Right lung (tissue), 10 donors: ENCODE data around the gene CACNB1. TPM values are rescaled to one million over a fixed set of nuclear protein-coding genes. Genes with fewer than 3 reads are reported as not detected.
A peak's percentile ranks its signal among the peaks of the same experiment; 100 is the strongest.

Source experiments
- DNase-seq, 2 donors: peaks; one replicate each; pipeline ENCODE4 v3.0.0-alpha.2; 2013
- long read RNA-seq, 8 donors: transcript quantifications; one replicate each; lab custom pipeline, GENCODE V29; 2026
- polyA plus RNA-seq, 5 donors: library from polyadenylated mRNA; unstranded; fragments of 120-200 nt; gene quantifications; one replicate each; pipeline versions ENCODE4 v1.2.1 to v1.2.3, GENCODE V29; 2013; ENCODE audit warnings: inconsistent platforms in 1 of 5, low replicate concordance in 1 of 5; ENCODE audit not compliant: insufficient read length in 5 of 5, insufficient read depth in 1 of 5

The CACNB1 gene
- polyA plus RNA-seq: 10 to 100 TPM; 10.2 to 23.0 (median 13.5) TPM
- long read RNA-seq, donor 1, partial matches to known transcripts: 4,811 of 7,478 reads
- long read RNA-seq, donor 1, other reads (novel, unspliced or antisense): 2,667 of 7,478 reads
- long read RNA-seq, donor 2: 0 reads
- long read RNA-seq, donor 3: 0 reads
- long read RNA-seq, donor 4, partial matches to known transcripts: 0 of 1 reads
- long read RNA-seq, donor 4, other reads (novel, unspliced or antisense): 0 of 1 reads
- long read RNA-seq, donor 5, partial matches to known transcripts: 4,501 of 7,332 reads
- long read RNA-seq, donor 5, other reads (novel, unspliced or antisense): 2,831 of 7,332 reads
- long read RNA-seq, donor 6, partial matches to known transcripts: 0 of 6 reads
- long read RNA-seq, donor 6, other reads (novel, unspliced or antisense): 5 of 6 reads
- long read RNA-seq, donor 7, partial matches to known transcripts: 3,908 of 5,418 reads
- long read RNA-seq, donor 7, other reads (novel, unspliced or antisense): 1,510 of 5,418 reads
- long read RNA-seq, donor 8, partial matches to known transcripts: 1,380 of 2,141 reads
- long read RNA-seq, donor 8, other reads (novel, unspliced or antisense): 760 of 2,141 reads

DNA sequence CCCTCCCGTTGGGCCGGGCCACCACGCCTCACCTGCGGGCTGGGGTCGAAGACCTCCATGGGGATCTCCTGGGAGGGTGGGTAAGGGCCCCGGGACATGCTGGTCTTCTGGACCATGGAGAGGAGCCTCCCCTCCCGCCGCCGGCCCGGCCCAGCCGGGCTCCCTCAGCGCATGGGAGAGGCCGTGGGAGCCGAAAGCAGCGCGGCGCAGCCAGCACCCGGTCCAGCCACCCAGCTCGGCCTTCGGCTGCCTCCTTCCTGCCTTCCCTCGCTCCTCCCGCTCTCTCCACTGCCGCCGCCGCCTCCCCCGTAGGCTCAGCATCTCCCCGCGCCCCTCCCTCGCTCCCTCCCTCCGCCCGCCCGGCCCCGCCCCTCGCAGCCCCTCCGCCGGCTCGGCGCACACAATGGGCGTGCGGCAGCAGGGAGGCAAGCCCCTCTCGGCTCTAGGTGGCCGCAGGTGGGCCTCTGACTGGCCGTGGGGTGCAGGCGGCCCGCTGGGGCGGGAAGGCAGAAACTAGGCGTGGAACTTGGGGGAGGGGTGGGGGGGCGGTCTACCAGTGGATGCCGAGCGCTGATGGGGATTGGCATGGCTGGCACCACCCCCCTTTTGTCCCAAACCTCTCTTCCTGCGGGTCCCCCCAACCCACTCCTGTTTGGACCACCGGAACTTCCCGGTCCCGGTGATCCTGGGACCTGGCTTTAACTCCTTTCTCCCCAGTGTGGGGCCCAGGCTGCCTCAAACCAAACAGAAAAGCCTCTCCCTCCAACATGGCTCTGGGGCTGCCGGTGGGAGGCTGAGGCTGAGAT, at the start of gene CACNB1:
CACNB1 (minus strand) TSS at position 290 of the 806 bp plus-strand sequence; CDS start at position 116, 174 bp downstream.
- DNase-seq: peak; percentile 72 to 75

DNA sequence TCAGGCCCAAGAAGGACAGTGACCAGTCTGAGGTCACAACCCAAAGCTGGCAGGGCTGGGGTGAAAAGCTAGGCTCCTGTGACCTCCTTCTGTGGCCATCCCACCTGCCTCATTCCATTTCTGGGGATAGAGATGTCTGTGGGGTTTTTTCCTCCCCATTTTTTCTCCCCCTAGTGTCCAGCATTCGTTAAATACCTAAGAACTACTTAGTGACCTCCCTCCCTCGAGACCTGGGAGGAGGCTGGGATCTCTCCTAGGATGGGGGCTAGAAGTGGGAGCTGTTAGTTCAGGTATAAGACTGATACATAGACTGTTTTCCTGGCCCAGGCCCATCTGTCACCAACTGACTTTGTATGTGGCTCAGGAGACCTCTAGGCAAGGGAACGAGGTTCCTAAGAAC, 48.8 kb upstream of the CACNB1 start:
- DNase-seq: no peak

DNA sequence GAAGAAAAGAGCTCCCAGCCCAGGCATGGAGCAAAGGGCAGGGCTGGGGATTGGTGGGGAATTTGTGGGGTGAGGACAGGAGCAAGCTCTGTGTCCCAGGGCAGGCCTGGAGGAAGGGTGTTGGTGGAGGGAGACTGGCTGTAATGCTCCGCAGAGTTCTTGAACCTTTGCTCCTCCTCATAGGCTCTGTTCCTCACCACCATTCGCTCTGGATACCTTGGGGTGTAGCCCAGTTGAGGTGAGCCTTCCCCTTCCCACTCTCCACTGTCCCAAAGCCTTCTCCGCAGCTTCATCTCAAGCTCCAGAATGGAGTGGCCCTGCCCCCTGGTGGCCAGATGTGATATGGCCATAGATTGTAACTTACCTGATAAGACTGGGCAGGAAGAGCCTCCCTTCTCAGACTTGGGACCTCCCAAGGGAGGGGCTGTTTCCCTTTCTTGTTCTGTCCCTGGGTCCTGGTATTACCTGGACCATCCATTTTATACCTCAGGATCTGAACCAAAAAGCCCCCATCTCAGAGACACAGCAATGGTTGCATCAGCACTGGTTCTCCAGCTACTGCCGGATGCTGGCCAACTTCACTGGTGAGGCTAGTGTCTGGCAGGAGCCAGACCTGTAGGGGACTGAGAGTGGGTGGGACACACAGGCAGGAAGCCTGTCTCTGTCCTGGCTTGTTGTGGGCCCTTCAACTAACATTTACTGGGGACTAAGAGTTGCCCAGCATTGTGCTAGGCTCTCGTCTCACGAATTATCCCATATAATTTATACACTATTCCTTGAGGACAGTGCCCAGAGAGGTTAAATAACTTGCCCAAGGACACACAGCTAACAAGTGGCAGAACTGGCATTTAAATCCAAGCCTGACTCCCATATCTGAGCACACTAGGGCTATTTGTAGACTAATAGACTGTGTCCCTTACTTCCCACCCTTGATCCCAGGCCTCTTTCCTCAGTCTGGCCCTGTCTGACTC, 47.4 kb upstream of the CACNB1 start:
- DNase-seq: peak; percentile 65 to 77

DNA sequence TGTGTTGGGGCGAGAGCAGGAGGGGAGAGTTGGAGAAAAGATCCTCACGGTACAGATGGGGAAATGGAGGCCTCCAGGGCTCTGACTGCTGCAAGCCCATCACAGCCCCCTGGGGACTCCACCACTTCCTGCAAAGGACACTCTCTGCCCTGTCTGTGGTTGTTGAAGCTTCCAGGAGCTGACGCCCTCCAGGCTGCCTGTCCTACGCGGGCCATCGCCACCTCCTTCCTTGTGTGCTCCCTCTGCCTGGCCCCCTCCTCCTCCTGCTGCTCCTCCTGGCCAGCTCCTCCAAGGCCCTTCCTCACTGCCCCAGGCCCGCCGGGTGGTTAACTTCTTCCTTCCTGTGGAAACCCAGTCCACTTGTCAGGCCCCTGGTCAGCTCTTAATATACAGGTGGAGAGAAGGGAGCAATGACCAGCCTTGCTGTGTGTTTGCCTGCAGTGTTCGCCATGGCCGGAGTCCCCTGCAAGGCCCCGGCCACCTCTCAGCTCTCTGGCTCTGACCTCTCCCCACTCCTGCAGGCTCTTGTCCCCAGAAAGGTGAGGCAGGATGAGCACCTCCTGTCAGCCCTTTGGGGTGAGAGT, 46.6 kb upstream of the CACNB1 start:
- no peak for DNase-seq

DNA sequence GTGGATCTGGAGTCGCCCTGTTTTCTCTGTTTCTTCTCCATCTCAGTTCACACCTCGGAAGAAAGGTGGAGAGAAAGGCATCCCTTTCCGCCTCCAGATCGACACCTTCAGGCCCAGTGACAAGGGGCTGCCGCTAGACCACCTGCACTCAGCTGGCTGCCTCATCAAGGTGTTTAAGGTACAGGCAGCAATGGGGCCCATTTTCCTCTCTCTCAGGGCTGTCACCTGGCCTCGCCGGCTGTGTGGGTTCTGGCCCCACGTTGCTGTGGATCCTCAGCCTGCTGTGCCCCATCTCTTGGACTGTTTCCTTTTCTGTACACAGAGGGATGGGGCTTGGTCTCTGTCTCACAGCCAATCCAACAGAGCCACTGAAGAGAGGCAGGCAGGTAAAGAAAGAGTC, 45.7 kb upstream of the CACNB1 start:
- DNase-seq: no peak

DNA sequence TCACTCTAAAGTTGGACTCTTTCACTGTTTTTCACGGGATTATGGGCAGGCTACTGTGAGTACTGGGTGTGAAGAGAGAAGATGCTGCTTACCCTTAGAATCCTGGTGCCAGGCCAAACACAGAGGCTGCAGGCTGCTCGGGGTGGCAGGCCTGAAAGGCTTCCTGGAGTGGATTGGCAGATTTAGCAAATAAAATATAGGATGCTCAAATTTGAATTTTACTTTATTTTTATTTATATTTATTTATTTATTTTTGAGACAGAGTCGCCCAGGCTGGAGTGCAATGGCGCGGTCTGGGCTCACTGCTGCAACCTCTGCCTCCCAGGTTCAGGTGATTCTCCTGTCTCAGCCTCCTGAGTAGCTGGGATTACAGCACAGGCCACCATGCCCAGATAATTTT, 43.2 kb upstream of the CACNB1 start:
- no peak for DNase-seq

DNA sequence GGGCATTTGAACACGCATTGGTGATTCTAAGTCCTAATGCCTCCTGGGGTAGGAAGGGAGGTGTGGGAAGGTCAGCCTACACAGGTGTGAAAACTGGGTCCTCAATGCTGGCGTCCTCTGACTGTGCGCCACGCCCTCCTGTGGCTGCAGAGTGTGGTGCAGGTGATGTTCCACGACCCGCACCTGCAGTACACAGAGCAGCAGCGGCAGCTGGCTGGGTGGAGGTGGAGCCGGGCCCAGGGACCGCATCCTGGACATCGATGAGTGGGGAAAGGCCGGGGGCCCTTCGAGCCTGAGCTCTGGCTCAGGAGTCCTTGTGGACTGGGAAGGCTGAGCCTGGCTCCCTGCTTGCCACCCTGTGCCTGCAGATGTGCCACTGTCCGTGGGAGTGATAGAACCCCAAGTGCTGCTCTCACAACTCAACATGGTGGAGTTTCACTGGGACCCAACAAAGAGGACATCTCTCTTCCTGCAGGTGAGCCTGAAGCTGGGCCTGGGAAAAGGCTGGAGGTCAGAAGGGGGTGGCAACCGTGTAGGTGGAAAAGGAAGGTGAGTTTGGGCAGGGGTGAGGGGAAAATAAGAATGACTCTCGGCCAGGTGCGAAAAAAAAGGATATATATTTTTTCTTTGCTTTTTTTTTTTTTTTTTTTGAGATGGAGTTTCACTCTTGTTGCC, 42.3 kb upstream of the CACNB1 start:
- DNase-seq: no peak

DNA sequence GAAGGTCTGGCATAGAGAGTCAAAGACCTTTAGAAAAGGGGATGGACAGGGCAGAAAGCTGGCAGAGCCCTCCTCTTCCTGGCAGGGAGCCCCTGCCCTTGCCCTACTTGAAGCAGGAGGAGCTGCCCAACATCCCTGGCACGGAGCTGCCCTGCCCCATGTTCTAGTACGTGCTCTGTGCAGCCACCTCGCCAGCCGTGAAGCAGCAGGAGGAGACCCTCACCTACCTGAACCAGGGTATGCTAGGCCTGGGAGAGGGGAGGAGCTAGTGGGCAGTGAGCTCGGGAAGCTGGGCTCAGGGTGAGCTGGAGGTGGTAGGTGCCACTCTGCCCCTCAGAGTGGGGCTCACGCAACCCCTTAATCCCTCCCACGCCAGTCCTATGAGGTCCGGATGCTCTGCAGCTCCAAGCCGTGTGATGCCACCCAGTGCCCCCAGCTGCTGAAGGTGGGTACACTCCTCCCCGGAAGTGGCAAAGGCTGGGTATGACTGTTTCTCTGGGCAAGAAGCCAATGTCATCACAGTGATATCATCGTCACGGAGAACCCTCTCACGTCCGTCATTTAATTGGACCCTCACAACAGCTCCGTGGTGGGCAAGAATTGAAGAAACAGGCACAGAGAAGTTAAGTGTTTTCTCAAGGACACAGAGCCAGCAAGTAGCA, 41.0 kb upstream of the CACNB1 start:
- no peak for DNase-seq

DNA sequence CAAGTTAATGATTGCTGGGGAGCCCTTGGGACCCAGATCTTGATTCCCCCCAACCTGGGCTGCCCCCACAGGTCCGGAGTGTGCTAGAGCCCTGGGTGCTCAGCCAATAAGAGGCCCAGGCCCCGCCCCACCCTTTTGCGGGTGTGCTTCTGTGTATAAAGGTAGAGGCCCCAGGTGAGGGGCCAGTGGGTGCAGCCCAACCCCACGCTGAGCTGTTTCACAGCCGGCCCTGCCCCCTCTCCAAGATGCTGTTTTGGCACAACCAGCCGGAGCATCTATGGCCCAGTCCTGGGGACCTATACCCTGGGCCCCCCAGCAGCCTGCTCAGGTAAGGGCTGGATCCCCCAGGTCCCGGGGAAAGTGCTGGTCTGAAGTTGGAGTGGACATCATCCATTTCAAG, 40.1 kb upstream of the CACNB1 start:
- no peak for DNase-seq

DNA sequence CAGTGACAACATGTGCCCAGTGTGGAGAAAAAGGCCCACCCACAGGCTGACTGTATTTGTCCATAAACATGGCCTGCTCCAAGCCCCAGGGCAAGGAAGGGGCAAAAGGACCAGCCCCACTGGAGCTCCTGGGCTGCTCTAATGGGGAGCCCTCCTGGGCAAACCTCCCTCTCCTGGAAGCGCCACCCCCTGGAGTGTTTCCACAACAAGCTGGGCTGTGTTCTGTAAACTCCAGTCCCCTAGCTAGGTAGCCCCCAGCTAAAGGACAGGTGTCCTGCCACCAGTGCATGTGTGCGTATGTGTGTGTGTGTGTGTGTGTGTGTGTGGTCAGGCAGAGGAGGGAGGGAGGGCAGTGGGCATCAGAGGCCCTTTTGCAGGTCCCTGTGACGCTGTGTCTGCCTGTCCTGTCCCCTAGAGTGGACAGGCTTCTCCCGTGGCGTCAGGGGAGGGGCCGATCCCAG, 39.5 kb upstream of the CACNB1 start:
- no peak for DNase-seq

DNA sequence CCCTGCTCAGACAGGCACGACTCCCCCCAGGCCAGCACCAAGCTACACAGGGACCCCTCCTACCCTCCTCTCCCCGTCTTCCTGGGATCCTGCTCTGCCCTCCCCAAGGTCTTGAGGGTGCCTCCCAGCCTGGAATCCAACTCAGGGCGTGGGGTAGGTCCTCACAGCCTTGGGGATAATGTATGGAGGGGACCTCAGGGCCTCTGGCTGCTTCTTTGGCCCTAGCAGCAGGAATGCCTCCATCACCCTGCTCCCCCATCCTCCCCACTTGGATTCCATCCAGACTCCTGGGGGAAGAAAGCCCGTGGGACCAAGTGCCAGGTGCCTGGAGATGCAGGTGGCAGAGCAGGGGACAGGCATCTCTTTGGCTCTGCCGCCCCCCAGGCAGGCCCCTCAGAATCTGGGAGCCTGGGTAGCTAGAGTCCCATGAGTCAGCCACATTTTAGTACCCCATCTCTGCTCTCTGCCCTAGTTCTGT, 39.0 kb upstream of the CACNB1 start:
- no peak for DNase-seq

DNA sequence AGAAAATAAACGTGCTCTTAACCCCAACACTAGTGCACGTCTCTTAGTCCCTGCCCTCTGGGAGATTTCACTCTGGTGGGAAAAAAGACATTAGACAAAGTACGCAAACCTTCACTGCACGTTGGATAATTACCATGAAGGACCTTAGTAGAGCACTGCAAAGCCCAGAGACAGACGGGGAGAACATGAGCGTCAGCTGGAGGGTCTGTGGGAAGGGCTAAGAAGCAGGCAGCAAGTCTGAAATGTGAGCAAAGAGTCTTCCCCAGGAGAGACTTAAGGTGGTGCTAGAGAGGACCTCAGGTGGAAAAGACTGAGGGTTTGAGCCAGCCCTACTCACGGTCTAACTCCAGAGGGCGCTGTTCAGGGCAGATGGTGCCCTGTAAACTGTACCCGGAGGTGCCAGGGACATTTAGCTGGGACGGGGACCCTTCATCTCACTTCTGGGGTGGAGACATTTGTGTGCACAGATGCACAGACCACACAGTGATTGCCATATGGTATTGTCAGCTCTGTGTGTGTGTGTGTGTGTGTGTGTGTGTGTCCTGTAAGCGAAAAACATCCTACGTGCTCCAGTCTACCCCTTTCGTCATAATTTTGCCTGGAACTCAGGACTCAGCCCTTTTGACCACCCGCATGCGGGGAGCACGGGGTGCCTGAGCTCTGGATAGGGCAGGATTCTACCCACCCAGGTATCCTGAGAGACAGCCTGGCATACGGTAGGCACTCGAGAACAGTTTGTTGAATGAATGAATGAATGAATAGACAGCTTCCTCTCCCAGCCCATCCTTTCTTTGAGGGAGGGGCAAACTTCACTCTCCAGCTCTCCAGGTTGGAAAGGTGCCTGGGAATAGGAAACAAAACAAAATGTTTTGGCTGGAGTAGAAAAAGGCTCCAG, 38.3 kb upstream of the CACNB1 start:
- no peak for DNase-seq

DNA sequence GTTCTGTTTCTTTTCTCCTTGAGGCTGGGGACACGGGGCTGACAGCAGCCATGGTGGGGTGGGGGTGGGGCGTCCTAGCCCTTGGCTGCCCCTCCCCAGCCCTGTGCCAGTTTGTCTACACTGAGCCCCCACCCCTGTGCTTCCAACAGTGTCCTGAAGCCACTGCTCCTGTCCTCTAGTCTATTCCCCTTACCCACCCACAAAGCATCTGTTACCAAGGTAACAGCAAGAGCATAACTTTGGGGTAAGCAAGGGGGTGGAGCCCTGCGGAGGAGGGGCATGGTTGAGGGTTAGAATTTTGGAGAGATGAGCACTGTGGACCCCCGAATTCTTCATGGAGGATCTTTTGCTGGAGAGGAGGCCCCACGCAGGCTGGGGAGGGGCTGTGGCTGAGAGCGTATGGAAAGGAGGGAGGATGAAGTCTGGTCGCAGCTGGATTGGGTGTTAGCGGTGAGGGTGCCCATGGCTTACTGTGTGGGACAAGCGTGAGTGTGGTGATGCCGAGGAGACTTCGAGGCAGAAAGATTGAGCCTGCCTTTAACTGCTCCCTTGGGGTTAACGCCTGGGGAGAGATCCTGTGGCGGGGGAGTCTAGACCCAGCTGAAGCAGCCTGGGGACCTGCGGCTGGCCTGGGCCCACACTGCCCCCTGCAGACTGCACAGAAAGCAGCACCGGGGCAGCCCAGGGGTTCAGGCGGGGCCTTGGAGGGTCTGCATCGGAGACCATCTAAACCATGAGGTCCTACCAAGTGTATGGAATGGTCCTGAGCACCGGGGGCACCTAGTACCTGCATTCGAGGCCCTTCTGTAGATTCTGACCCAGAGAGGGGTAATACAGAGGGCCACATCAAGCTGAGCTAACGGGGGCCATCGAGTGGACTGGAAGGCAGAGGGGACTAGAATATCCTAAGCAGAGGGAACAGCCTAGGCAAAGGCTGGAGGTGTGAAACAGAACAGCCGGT, 34.4 kb upstream of the CACNB1 start:
- DNase-seq: no peak

DNA sequence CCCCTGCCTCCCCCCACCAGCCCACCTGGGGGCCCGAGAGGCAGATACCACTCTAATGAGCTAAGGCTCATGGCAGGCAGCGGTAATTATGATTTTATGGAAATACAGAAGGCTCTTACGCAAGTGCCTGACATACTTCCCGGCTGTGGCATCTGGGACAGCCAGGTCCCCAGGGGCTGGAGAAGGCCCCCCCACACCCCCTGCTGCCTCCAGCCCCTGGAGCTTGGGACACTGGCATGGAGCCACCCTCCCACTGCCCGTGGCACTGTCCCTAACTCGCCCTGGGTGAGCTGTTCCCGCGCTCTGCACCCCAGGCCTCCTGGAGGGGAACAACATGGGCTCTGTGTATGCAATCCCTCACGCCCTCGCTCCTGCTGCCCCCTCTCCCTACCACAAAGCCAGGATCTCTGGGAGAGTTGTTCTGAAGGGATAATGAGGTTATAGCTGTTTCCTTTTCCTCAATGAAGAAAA, 33.7 kb upstream of the CACNB1 start:
- no peak for DNase-seq

DNA sequence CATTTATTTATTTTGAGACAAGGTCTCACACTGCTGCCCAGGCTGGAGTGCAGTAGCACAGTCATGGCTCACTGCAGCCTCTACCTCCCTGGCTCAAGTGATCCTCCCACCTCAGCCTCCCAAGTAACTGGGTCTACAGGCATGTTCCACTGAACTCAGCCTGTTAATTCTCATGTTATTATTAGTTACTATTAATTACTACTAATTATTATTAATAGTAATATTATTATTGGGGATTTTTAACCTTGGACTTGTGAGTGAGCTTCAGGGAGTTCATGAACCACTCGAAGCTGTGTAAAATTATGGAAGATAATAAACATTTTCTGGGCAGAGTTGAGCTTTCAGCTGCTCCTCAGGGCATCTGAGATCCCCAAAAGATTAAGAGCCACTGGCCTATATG, 32.9 kb upstream of the CACNB1 start:
- DNase-seq: no peak

DNA sequence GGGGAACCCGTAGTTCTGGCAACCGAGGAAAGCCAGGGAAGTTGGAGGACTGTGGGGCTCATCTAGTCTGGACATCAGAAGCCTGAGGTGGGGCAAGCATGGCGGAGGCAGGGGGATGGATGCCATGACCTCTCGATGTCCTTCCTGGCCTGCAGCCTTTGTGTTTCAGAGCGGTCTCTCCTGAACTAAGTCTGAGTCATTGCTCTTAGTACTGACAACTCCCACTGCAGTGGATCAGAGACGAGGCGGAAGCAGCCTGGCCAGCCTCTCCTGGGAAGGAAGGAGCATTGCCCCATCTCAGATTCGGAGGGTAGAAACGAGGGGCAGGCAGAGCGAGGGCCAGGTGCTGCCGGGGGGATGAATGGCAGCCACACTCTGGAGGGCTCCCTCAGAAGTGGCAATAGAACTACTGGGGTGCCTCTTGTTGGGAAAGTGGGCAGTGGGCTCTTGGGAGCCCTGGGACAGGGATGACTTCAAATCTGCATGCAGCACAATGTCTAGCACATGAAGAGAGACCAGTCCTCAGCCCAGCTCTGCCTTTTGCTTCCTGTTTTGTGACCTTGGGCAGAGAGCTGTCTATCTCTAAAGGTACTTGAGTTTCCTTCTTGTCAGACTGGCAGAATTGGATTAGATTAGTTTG, 31.9 kb upstream of the CACNB1 start:
- no peak for DNase-seq
